Islet of Langerhans (tissue), 1 donor: ENCODE results near the gene ALDOA.
"Not testable (repeated sequence)": the region's sequence is repeated elsewhere in the genome, so short reads cannot be mapped to it uniquely, and the experiment has no call there.

Experiments
- FAIRE-seq: peaks from one replicate; lab custom pipeline; 2011; peaks lifted over from hg19 to GRCh38; lab: Jason Lieb, UNC

The ALDOA gene

GRCh38 chr16:30065102-30065942, at the start of gene ALDOA:
ALDOA (plus strand) TSS chr16:30065760; CDS start chr16:30066898, 1,138 bp downstream.
- no peak for FAIRE-seq

- no peak for FAIRE-seq
Observed at GRCh38 chr16:30016555-30017276, 48.8 kb upstream of the ALDOA start.

GRCh38 chr16:30017277-30017656, 48.3 kb upstream of the ALDOA start:
- FAIRE-seq, result no peak

- not testable (repeated sequence) for FAIRE-seq
Observed at GRCh38 chr16:30017937-30018336, 47.6 kb upstream of the ALDOA start.

GRCh38 chr16:30018731-30019158, 46.8 kb upstream of the ALDOA start:
- FAIRE-seq, result no peak

- FAIRE-seq, result no peak
Observed at GRCh38 chr16:30022887-30023286, 42.7 kb upstream of the ALDOA start, which contains the start of gene C16orf92. C16orf92 (plus strand) TSS chr16:30023198; CDS start chr16:30023341, 143 bp downstream.

- no peak for FAIRE-seq
Observed at GRCh38 chr16:30023586-30023985, 42.0 kb upstream of the ALDOA start.

GRCh38 chr16:30024451-30024850, 41.1 kb upstream of the ALDOA start:
- FAIRE-seq, result no peak

GRCh38 chr16:30025156-30025555, 40.4 kb upstream of the ALDOA start:
- FAIRE-seq, result no peak

GRCh38 chr16:30025574-30025973, 40.0 kb upstream of the ALDOA start:
- no peak for FAIRE-seq

GRCh38 chr16:30026449-30026848, 39.1 kb upstream of the ALDOA start:
- no peak for FAIRE-seq

GRCh38 chr16:30027588-30028437, 37.7 kb upstream of the ALDOA start:
- no peak for FAIRE-seq

GRCh38 chr16:30028438-30029076, 37.0 kb upstream of the ALDOA start:
- FAIRE-seq, result no peak

GRCh38 chr16:30030011-30030685, 35.4 kb upstream of the ALDOA start:
- FAIRE-seq, result no peak

- no peak for FAIRE-seq
Observed at GRCh38 chr16:30030841-30031413, 34.6 kb upstream of the ALDOA start, which contains the start of gene TLCD3B. TLCD3B (minus strand) TSS chr16:30031271; CDS start chr16:30030527, 744 bp downstream.

- no peak for FAIRE-seq
Observed at GRCh38 chr16:30031477-30031918, 34.1 kb upstream of the ALDOA start.

GRCh38 chr16:30032083-30032819, 33.3 kb upstream of the ALDOA start:
- no peak for FAIRE-seq

GRCh38 chr16:30033270-30033669, 32.3 kb upstream of the ALDOA start:
- no peak for FAIRE-seq

- FAIRE-seq, result no peak
Observed at GRCh38 chr16:30040221-30040620, 25.3 kb upstream of the ALDOA start.

GRCh38 chr16:30040690-30041089, 24.9 kb upstream of the ALDOA start:
- FAIRE-seq, result not testable (repeated sequence)
